IMR-90 (cell line): ENCODE results near the gene ALS2. TPM values are rescaled to one million over a fixed set of nuclear protein-coding genes. Genes with fewer than 3 reads are reported as not detected.

ENCODE experiments used
- ATAC-seq: fragments of 200-7000 bp; cut with Tn5 transposase; 2 replicates; pipeline ENCODE4 v1.9.1; 2020; ENCODE audit warnings: low read depth, mild to moderate bottlenecking, moderate library complexity
- BruUV-seq: library from RNA; stranded (reverse); fragments of 400-500 nt; replicated peaks from 2 replicates; lab custom pipeline; 2021; lab: Mats Ljungman, UMichigan
- CTCF ChIA-PET: fragments of 300-600 bp; formaldehyde crosslinking; extraction: SDS; loops from one replicate; lab custom pipeline; 2021; ENCODE audit warnings: antibody characterized with exemption; lab: Yijun Ruan, JAX
- POLR2A ChIA-PET: fragments of 300-600 bp; sonication (Branson Sonifier 250); formaldehyde crosslinking; loops from one replicate; lab custom pipeline; 2022; ENCODE audit warnings: antibody characterized with exemption; ENCODE audit not compliant: unreplicated experiment; lab: Charles Lee
- DNase-seq: peaks from one replicate; pipeline ENCODE4 v3.0.0; 2013
- H2AFZ ChIP-seq: replicated peaks from 2 replicates; pipeline ENCODE3; 2013; ENCODE audit warnings: low read length, mild to moderate bottlenecking; ENCODE audit not compliant: poor library complexity
- H2AK5ac ChIP-seq: 2 replicates; pipeline ENCODE4 v1.6.1; 2013; ENCODE audit warnings: low read depth, low read length, inconsistent platforms
- H2AK9ac ChIP-seq: replicated peaks from 2 replicates; pipeline ENCODE3; 2013; ENCODE audit warnings: mild to moderate bottlenecking, low read depth, low read length, moderate library complexity; ENCODE audit not compliant: poor library complexity
- H2BK120ac ChIP-seq: 2 replicates; pipeline ENCODE4 v1.6.1; 2013; ENCODE audit warnings: low read depth, low read length, inconsistent platforms
- H2BK15ac ChIP-seq: 3 replicates; pipeline ENCODE4 v1.6.1; 2013; ENCODE audit warnings: low read depth, low read length, inconsistent platforms
- H2BK20ac ChIP-seq: 2 replicates; pipeline ENCODE4 v1.6.1; 2013; ENCODE audit warnings: low read depth, mild to moderate bottlenecking, inconsistent platforms, low read length, moderate library complexity
- H2BK5ac ChIP-seq: 2 replicates; pipeline ENCODE4 v1.6.1; 2013; ENCODE audit warnings: mild to moderate bottlenecking, low read depth, low read length, inconsistent platforms; ENCODE audit not compliant: poor library complexity, severe bottlenecking
- H3K14ac ChIP-seq: replicated peaks from 2 replicates; pipeline ENCODE4 v1.6.1; 2013; ENCODE audit warnings: low read depth, low read length, inconsistent platforms
- H3K18ac ChIP-seq: 2 replicates; pipeline ENCODE4 v1.6.1; 2013; ENCODE audit warnings: low read depth, low read length, control low read depth
- H3K23ac ChIP-seq: 2 replicates; pipeline ENCODE4 v1.6.1; 2013; ENCODE audit warnings: low read depth, low read length, inconsistent platforms
- H3K27ac ChIP-seq: 2 replicates; pipeline ENCODE4 v1.5.1; 2013; ENCODE audit warnings: mild to moderate bottlenecking, control low read depth, low read length; ENCODE audit not compliant: insufficient read depth
- H3K27me3 ChIP-seq: 2 replicates; pipeline ENCODE4 v1.6.1; 2013; ENCODE audit warnings: low read length; ENCODE audit not compliant: control insufficient read depth, insufficient read depth
- H3K36me3 ChIP-seq: 2 replicates; pipeline ENCODE4 v1.6.1; 2013; ENCODE audit warnings: low read length, mixed read lengths; ENCODE audit not compliant: control insufficient read depth, insufficient read depth
- H3K4ac ChIP-seq: 2 replicates; pipeline ENCODE4 v1.6.1; 2013; ENCODE audit warnings: low read depth, low read length, inconsistent platforms
- H3K4me1 ChIP-seq: 2 replicates; pipeline ENCODE4 v1.6.1; 2013; ENCODE audit warnings: low read length, mixed read lengths; ENCODE audit not compliant: control insufficient read depth, insufficient read depth
- H3K4me2 ChIP-seq: 2 replicates; pipeline ENCODE4 v1.6.1; 2013; ENCODE audit warnings: low read depth, mild to moderate bottlenecking, control low read depth, low read length, moderate library complexity
- H3K4me3 ChIP-seq: 2 replicates; pipeline ENCODE4 v1.5.1; 2013; ENCODE audit warnings: low read depth, mild to moderate bottlenecking, control low read depth, low read length, moderate library complexity; ENCODE audit not compliant: insufficient read depth
- H3K56ac ChIP-seq: 2 replicates; pipeline ENCODE4 v1.6.1; 2013; ENCODE audit warnings: low read length, inconsistent platforms; ENCODE audit not compliant: insufficient read depth; ENCODE audit errors: extremely low read depth
- H3K79me1 ChIP-seq, 2 experiments: 2 replicates each; pipeline ENCODE4 v1.6.1; 2013; ENCODE audit warnings: low read length in 2 of 2, inconsistent platforms in 1 of 2, low read depth in 1 of 2
- H3K9ac ChIP-seq: 2 replicates; pipeline ENCODE4 v1.6.1; 2013; ENCODE audit warnings: low read depth, low read length, control low read depth
- H3K9me1 ChIP-seq: 2 replicates; pipeline ENCODE4 v1.6.1; 2013; ENCODE audit warnings: low read length, inconsistent platforms; ENCODE audit not compliant: insufficient read depth
- H3K9me3 ChIP-seq: 2 replicates; pipeline ENCODE4 v1.6.1; 2013; ENCODE audit warnings: low read length; ENCODE audit not compliant: control insufficient read depth, insufficient read depth
- H4K20me1 ChIP-seq: 2 replicates; pipeline ENCODE4 v1.6.1; 2013; ENCODE audit warnings: low read length, inconsistent platforms; ENCODE audit not compliant: insufficient read depth
- H4K5ac ChIP-seq: 2 replicates; pipeline ENCODE4 v1.6.1; 2013; ENCODE audit warnings: mild to moderate bottlenecking, low read depth, low read length, control low read depth
- H4K8ac ChIP-seq, 2 experiments: 2 replicates each; pipeline ENCODE4 v1.6.1; 2013; ENCODE audit warnings: low read depth in 2 of 2, low read length in 2 of 2, control low read depth in 1 of 2, inconsistent platforms in 1 of 2
- H4K91ac ChIP-seq: 2 replicates; pipeline ENCODE4 v1.6.1; 2013; ENCODE audit warnings: low read depth, low read length, inconsistent platforms; ENCODE audit not compliant: insufficient read depth
- BHLHE40 ChIP-seq: fragments of 150-350 bp; IDR thresholded peaks from 2 replicates; pipeline ENCODE4 v1.6.1; 2016; ENCODE audit warnings: mild to moderate bottlenecking, low read depth, low read length
- CEBPB ChIP-seq: IDR thresholded peaks from 2 replicates; pipeline ENCODE4 v1.6.1; 2012; ENCODE audit warnings: low read depth, low read length, improper control_type of control experiment
- CHD1 ChIP-seq: IDR thresholded peaks from 2 replicates; pipeline ENCODE4 v1.6.1; 2012; ENCODE audit warnings: low read depth, low read length, improper control_type of control experiment
- FOS ChIP-seq: fragments of 150-350 bp; IDR thresholded peaks from 2 replicates; pipeline ENCODE4 v1.6.1; 2016; ENCODE audit warnings: low read depth, low read length
- MAFK ChIP-seq: IDR thresholded peaks from 2 replicates; pipeline ENCODE4 v1.6.1; 2012; ENCODE audit warnings: low read depth, low read length, improper control_type of control experiment
- MAZ ChIP-seq: IDR thresholded peaks from 2 replicates; pipeline ENCODE4 v1.6.1; 2012; ENCODE audit warnings: low read depth, mild to moderate bottlenecking, low read length, improper control_type of control experiment, moderate library complexity, borderline replicate concordance
- MXI1 ChIP-seq: IDR thresholded peaks from 2 replicates; pipeline ENCODE4 v1.6.1; 2012; ENCODE audit warnings: low read depth, mild to moderate bottlenecking, low read length, moderate library complexity, borderline replicate concordance
- NFE2L2 ChIP-seq: fragments of 150-350 bp; IDR thresholded peaks from 2 replicates; pipeline ENCODE4 v1.6.1; 2016; ENCODE audit warnings: low read depth, mild to moderate bottlenecking, low read length
- POLR2A ChIP-seq: IDR thresholded peaks from 2 replicates; pipeline ENCODE4 v1.6.1; 2012; ENCODE audit warnings: mild to moderate bottlenecking, low read depth, low read length
- RAD21 ChIP-seq: IDR thresholded peaks from 2 replicates; pipeline ENCODE4 v1.6.1; 2012; ENCODE audit warnings: low read length, improper control_type of control experiment
- RCOR1 ChIP-seq: IDR thresholded peaks from 2 replicates; pipeline ENCODE4 v1.6.1; 2012; ENCODE audit warnings: mild to moderate bottlenecking, low read length, improper control_type of control experiment; ENCODE audit not compliant: insufficient replicate concordance
- RFX5 ChIP-seq: IDR thresholded peaks from 2 replicates; pipeline ENCODE4 v1.8.0; 2012; ENCODE audit warnings: low read depth, mild to moderate bottlenecking, low read length, moderate library complexity
- SMC3 ChIP-seq: fragments of 150-350 bp; IDR thresholded peaks from 2 replicates; pipeline ENCODE4 v1.6.1; 2016; ENCODE audit warnings: low read depth, mild to moderate bottlenecking, antibody characterized with exemption, low read length, moderate library complexity
- USF2 ChIP-seq: fragments of 150-350 bp; IDR thresholded peaks from 2 replicates; pipeline ENCODE4 v1.6.1; 2017; ENCODE audit warnings: mild to moderate bottlenecking, antibody characterized with exemption, low read length, low read depth
- dilution Hi-C: fragments of 300-500 bp; cut with HindIII; formaldehyde crosslinking; loops from one replicate; pipeline ENCODE4 v1.14.3; 2018; ENCODE audit warnings: low sequenced_read_pairs; ENCODE audit not compliant: unreplicated experiment
- in situ Hi-C: fragments of 300-500 bp; cut with MboI; formaldehyde crosslinking; loops from 3 replicates; pipeline ENCODE4 v1.14.3; 2019; ENCODE audit warnings: low sequenced_read_pairs, inconsistent platforms, mixed read lengths
- intact Hi-C: fragments of 100-400 bp; cut with micrococcal nuclease; formaldehyde crosslinking; loops from 2 replicates; pipeline ENCODE4 v1.10.0; 2022
- polyA plus RNA-seq, 3 experiments: library from polyadenylated mRNA; depleted of rRNA; stranded (reverse); fragments of >200 nt; gene quantifications; 2 replicates each; pipeline ENCODE4 v1.2.3, GENCODE V29; 2012; ENCODE audit warnings: low replicate concordance in 1 of 3
- total RNA-seq: library from RNA; depleted of rRNA; stranded (reverse); fragments of >200 nt; gene quantifications from 2 replicates; pipeline ENCODE4 v1.2.3, GENCODE V29; 2012
- TF ChIP-seq, protein P1 (sequence below): fragments of 150-350 bp; IDR thresholded peaks from 2 replicates; pipeline ENCODE4 v1.6.1; 2016; ENCODE audit warnings: low read depth, mild to moderate bottlenecking, low read length, moderate library complexity, borderline replicate concordance
- TF ChIP-seq, protein P2 (sequence below): conservative IDR thresholded peaks from 2 replicates; pipeline ENCODE4 v1.5.1; 2012; ENCODE audit warnings: mild to moderate bottlenecking, low read depth, low read length, improper control_type of control experiment

The ALS2 gene
- total and polyA plus RNA-seq, 2 of the 4 experiments (the other 2 are of a cell fraction) = 14.4 to 42.3 TPM

GRCh38 chr2:201765799-201766198 is 14.9 kb downstream of the ALS2 start:
- Histone ChIP-seq H4K91ac (no peak overlapping the region), H4K8ac (no peak overlapping the region), H3K9ac (no peak overlapping the region), H3K14ac (no peak overlapping the region), H3K9me1 (peaks cover 20% of the 10 kb centered on the region), H3K9me3 (no peaks in the 10 kb centered on the region), H2BK15ac (no peak overlapping the region), H2BK120ac (no peak overlapping the region), H3K27me3 (no peaks in the 10 kb centered on the region), H2BK20ac (no peak overlapping the region), H2AFZ (no peak overlapping the region), H3K4me1 (peaks cover 5% of the 10 kb centered on the region; the same call in 1 of the 2 replicates), H2BK5ac (no peak overlapping the region), H3K4me3 (no peak overlapping the region), H4K5ac (no peak overlapping the region), H4K20me1 (peaks cover 3% of the 10 kb centered on the region; the same call in 1 of the 2 replicates), H3K18ac (no peak overlapping the region), H3K4ac (no peak overlapping the region), H3K23ac (no peak overlapping the region), H3K4me2 (no peak overlapping the region), H3K56ac (no peak overlapping the region), H3K27ac (no peak overlapping the region), H3K79me1 (peaks cover 18 to 47% of the 10 kb centered on the region in 2 experiments), H2AK5ac (no peak overlapping the region), H2AK9ac (no peak overlapping the region), H3K36me3 (peaks cover 18% of the 10 kb centered on the region)
- intact Hi-C loops = no loop called here
- ATAC-seq = no peak
- no TSS peak for BruUV-seq
- TF ChIP-seq RFX5 (no peak), CEBPB (no peak), POLR2A (no peak), RCOR1 (no peak), NFE2L2 (no peak), USF2 (no peak), RAD21 (no peak), MAZ (no peak), SMC3 (no peak), MAFK (no peak), CHD1 (no peak), BHLHE40 (no peak), MXI1 (no peak), FOS (no peak)
- TF ChIP-seq, protein P1, sequence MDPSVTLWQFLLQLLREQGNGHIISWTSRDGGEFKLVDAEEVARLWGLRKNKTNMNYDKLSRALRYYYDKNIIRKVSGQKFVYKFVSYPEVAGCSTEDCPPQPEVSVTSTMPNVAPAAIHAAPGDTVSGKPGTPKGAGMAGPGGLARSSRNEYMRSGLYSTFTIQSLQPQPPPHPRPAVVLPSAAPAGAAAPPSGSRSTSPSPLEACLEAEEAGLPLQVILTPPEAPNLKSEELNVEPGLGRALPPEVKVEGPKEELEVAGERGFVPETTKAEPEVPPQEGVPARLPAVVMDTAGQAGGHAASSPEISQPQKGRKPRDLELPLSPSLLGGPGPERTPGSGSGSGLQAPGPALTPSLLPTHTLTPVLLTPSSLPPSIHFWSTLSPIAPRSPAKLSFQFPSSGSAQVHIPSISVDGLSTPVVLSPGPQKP = no peak
- TF ChIP-seq, protein P2, sequence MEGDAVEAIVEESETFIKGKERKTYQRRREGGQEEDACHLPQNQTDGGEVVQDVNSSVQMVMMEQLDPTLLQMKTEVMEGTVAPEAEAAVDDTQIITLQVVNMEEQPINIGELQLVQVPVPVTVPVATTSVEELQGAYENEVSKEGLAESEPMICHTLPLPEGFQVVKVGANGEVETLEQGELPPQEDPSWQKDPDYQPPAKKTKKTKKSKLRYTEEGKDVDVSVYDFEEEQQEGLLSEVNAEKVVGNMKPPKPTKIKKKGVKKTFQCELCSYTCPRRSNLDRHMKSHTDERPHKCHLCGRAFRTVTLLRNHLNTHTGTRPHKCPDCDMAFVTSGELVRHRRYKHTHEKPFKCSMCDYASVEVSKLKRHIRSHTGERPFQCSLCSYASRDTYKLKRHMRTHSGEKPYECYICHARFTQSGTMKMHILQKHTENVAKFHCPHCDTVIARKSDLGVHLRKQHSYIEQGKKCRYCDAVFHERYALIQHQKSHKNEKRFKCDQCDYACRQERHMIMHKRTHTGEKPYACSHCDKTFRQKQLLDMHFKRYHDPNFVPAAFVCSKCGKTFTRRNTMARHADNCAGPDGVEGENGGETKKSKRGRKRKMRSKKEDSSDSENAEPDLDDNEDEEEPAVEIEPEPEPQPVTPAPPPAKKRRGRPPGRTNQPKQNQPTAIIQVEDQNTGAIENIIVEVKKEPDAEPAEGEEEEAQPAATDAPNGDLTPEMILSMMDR = no peak
- CTCF ChIA-PET = no interaction called here
- no peak for DNase-seq
- POLR2A ChIA-PET = no interaction called here
- dilution Hi-C loops = no loop called here
- in situ Hi-C loops = no loop called here
